OCI-LY1 (cell line): Measurements from ENCODE around the gene USF2.
A peak's percentile ranks its signal among the peaks of the same experiment; 100 is the strongest.

Experiments
- H2AFZ ChIP-seq: fragments of 200-600 bp; sonication (generic), shearing (Covaris generic); 2 replicates; pipeline ENCODE4 v1.6.0; 2014; ENCODE audit warnings: antibody characterized with exemption, mild to moderate bottlenecking, low read length
- H3F3A ChIP-seq: fragments of 200-600 bp; sonication (generic), shearing (Covaris generic); 2 replicates; pipeline ENCODE4 v1.6.0; 2014; ENCODE audit warnings: mild to moderate bottlenecking, antibody characterized with exemption, low read length, moderate library complexity; ENCODE audit not compliant: insufficient read depth
- H3K27ac ChIP-seq: fragments of 200-600 bp; sonication (generic); 2 replicates; pipeline ENCODE4 v1.5.1; 2014; ENCODE audit warnings: low read length, mixed run types, mild to moderate bottlenecking, low read depth; ENCODE audit not compliant: poor library complexity, severe bottlenecking
- H3K27me3 ChIP-seq: fragments of 200-600 bp; sonication (generic); 2 replicates; pipeline ENCODE4 v1.6.0; 2014; ENCODE audit warnings: antibody characterized with exemption, mild to moderate bottlenecking, low read length, moderate library complexity; ENCODE audit not compliant: insufficient read depth
- H3K36me3 ChIP-seq: fragments of 200-600 bp; sonication (generic); 2 replicates; pipeline ENCODE4 v1.6.1; 2014; ENCODE audit warnings: mild to moderate bottlenecking, antibody characterized with exemption, low read length, moderate library complexity, mixed read lengths; ENCODE audit not compliant: insufficient read depth
- H3K4me1 ChIP-seq: fragments of 200-600 bp; sonication (generic); 2 replicates; pipeline ENCODE4 v1.5.1; 2014; ENCODE audit warnings: mild to moderate bottlenecking, low read length, moderate library complexity; ENCODE audit not compliant: insufficient read depth, severe bottlenecking
- H3K4me2 ChIP-seq: fragments of 200-600 bp; sonication (generic), shearing (Covaris generic); 2 replicates; pipeline ENCODE4 v1.6.1; 2014; ENCODE audit warnings: low read length
- H3K4me3 ChIP-seq: fragments of 200-600 bp; sonication (generic); 2 replicates; pipeline ENCODE4 v1.5.1; 2014; ENCODE audit warnings: low read length, low read depth, mild to moderate bottlenecking, mixed read lengths; ENCODE audit not compliant: poor library complexity, severe bottlenecking
- H3K79me2 ChIP-seq: fragments of 200-600 bp; shearing (Covaris generic); 2 replicates; pipeline ENCODE4 v1.6.1; 2016; ENCODE audit warnings: mixed run types, low read length, mixed read lengths; ENCODE audit not compliant: insufficient read depth
- H3K9ac ChIP-seq: fragments of 200-600 bp; sonication (generic), shearing (Covaris generic); 2 replicates; pipeline ENCODE4 v1.6.1; 2014; ENCODE audit warnings: mild to moderate bottlenecking, low read length, mixed read lengths
- H3K9me2 ChIP-seq: fragments of 200-600 bp; sonication (generic), shearing (Covaris generic); 2 replicates; pipeline ENCODE4 v1.6.1; 2014; ENCODE audit warnings: low read depth, mild to moderate bottlenecking, low read length, mixed read lengths
- H3K9me3 ChIP-seq: fragments of 200-600 bp; shearing (Covaris generic); 2 replicates; pipeline ENCODE4 v1.6.1; 2014; ENCODE audit warnings: low read length, mixed read lengths
- H4K20me1 ChIP-seq: fragments of 200-600 bp; sonication (generic), shearing (Covaris generic); 2 replicates; pipeline ENCODE4 v1.6.0; 2016; ENCODE audit warnings: mild to moderate bottlenecking, low read length; ENCODE audit not compliant: insufficient read depth
- EZH2 ChIP-seq: fragments of 200-600 bp; sonication (generic), shearing (Covaris generic); IDR thresholded peaks from 2 replicates; pipeline ENCODE4 v1.8.0; 2017; ENCODE audit warnings: borderline replicate concordance, mixed run types, mild to moderate bottlenecking, antibody characterized with exemption, low read length, moderate library complexity, mixed read lengths
- TF ChIP-seq, protein P1 (sequence below): fragments of 200-600 bp; sonication (generic), shearing (Covaris generic); IDR thresholded peaks from 2 replicates; pipeline ENCODE4 v1.5.1; 2017; ENCODE audit warnings: mild to moderate bottlenecking, antibody characterized with exemption, low read length, moderate library complexity, mixed read lengths

The USF2 gene

DNA sequence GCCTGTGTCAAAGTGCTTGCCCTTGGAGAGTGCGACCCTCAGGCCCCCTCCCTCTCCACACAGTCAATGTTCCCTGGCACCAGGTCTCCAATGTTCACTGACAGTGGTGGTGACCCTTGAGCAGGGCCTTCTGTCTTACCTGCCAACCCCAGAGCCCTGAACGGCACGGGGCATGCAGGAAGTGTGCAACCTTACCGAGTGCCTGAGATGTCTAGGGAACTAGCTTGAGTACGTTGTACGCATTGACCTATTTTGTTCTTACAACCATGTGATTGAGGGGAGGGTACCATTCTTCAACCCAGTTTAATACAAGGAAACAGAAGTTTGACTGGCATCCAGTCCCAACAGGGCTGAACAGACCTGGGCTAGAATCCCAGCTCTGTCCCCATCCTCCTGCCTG, 36.4 kb downstream of the USF2 start:
- H3K36me3 ChIP-seq, result no peaks in the 10 kb centered on the region
- H3K27ac ChIP-seq, result no peak overlapping the region

DNA sequence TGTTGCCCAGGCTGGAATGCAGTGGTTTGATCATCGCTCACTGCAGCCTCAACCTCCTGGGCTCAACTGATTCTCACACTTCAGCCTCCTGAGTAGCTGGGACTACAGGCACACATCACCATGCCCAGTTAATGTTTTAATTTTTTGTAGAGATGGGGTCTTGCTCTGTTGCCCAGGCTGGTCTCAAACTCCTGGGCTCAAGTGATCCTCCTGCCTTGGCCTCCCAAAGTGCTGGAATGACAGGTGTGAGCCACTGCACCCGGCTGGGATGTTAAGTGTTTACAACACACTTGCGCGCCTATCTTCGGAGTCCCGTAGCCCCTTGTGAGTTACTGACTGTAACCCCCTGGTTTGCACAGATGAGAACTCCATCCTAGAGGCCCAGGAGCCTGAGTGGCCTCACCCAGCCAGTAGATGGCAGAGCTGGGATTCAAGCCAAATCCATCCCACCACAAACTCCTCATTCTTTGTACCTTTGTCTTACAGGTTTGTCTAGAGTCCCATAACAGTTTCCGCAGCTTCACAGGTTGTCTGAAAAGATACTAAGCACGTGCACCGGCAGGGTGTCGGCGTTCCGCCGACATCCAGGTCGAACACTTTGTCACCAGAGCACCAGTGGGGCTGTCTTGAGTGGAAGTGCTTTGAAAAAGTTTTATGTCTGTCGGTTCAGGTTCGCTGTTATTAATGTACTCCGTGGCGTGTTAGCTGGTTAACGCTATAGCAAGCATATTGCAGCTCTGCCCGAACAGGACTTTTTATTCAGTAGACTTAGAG, 37.9 kb downstream of the USF2 start:
- no peak overlapping the region for H3K4me3 ChIP-seq
- no peak overlapping the region for H3K4me2 ChIP-seq
- no peak overlapping the region for H3K9ac ChIP-seq
- no peak overlapping the region for H3K27ac ChIP-seq
- H3K79me2 ChIP-seq, result no peaks in the 10 kb centered on the region
- TF ChIP-seq, protein P1, sequence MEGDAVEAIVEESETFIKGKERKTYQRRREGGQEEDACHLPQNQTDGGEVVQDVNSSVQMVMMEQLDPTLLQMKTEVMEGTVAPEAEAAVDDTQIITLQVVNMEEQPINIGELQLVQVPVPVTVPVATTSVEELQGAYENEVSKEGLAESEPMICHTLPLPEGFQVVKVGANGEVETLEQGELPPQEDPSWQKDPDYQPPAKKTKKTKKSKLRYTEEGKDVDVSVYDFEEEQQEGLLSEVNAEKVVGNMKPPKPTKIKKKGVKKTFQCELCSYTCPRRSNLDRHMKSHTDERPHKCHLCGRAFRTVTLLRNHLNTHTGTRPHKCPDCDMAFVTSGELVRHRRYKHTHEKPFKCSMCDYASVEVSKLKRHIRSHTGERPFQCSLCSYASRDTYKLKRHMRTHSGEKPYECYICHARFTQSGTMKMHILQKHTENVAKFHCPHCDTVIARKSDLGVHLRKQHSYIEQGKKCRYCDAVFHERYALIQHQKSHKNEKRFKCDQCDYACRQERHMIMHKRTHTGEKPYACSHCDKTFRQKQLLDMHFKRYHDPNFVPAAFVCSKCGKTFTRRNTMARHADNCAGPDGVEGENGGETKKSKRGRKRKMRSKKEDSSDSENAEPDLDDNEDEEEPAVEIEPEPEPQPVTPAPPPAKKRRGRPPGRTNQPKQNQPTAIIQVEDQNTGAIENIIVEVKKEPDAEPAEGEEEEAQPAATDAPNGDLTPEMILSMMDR, result peak; percentile 55
- TF ChIP-seq EZH2, result no peak
- no peaks in the 10 kb centered on the region for H4K20me1 ChIP-seq
- no peaks in the 10 kb centered on the region for H3K27me3 ChIP-seq
- H3K9me3 ChIP-seq, result no peaks in the 10 kb centered on the region
- no peaks in the 10 kb centered on the region for H3F3A ChIP-seq
- H3K36me3 ChIP-seq, result no peaks in the 10 kb centered on the region
- peaks cover 14% of the 10 kb centered on the region for H3K4me1 ChIP-seq
- no peak overlapping the region for H2AFZ ChIP-seq
- H3K9me2 ChIP-seq, result no peaks in the 10 kb centered on the region

More for the DNA sequence above, 36.4 kb downstream of the USF2 start:
- H3K4me3 ChIP-seq, result no peak overlapping the region
- H3F3A ChIP-seq, result no peaks in the 10 kb centered on the region
- H3K4me1 ChIP-seq, result peaks cover 14% of the 10 kb centered on the region
- H3K9ac ChIP-seq, result no peak overlapping the region
- no peak overlapping the region for H2AFZ ChIP-seq
- H3K4me2 ChIP-seq, result no peak overlapping the region
- H3K27me3 ChIP-seq, result no peaks in the 10 kb centered on the region
- H3K9me3 ChIP-seq, result no peaks in the 10 kb centered on the region
- no peaks in the 10 kb centered on the region for H3K9me2 ChIP-seq
- H4K20me1 ChIP-seq, result no peaks in the 10 kb centered on the region
- no peaks in the 10 kb centered on the region for H3K79me2 ChIP-seq
- TF ChIP-seq EZH2, result no peak
- TF ChIP-seq, protein P1, result no peak

DNA sequence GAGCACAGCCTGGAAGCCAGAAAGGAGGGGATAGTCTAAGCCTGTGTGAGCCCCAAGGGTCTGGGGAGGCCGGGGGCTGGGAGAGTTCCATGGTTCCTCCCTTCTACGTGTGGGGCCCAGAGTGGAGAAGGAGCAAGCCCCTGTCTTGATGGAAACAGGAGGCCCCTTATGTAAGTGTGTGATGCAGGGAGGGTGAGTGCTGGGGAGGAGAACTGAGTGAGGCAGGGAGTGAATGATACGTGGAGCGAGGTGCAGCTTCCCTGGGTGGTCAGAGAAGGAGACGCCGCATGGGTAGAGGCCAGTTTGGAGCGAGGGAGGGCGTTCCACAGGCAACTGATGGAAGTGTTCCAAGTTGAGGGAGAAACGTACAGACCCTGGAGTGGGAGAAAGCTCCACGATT, 39.2 kb downstream of the USF2 start:
- no peak overlapping the region for H3K4me2 ChIP-seq

More for the DNA sequence above, 39.2 kb downstream of the USF2 start:
- Histone ChIP-seq H3K4me1 (peaks cover 14% of the 10 kb centered on the region), H3K4me3 (no peak overlapping the region), H3K27me3 (no peaks in the 10 kb centered on the region), H3K9me3 (no peaks in the 10 kb centered on the region), H3K27ac (no peak overlapping the region), H3K36me3 (no peaks in the 10 kb centered on the region), H2AFZ (no peak overlapping the region), H3K9me2 (no peaks in the 10 kb centered on the region), H3K79me2 (no peaks in the 10 kb centered on the region), H3K9ac (no peak overlapping the region), H4K20me1 (no peaks in the 10 kb centered on the region), H3F3A (no peaks in the 10 kb centered on the region)
- no peak for TF ChIP-seq EZH2
- TF ChIP-seq, protein P1, result no peak
